ENCODE data around the gene ZBED4.

The ZBED4 gene

DNA sequence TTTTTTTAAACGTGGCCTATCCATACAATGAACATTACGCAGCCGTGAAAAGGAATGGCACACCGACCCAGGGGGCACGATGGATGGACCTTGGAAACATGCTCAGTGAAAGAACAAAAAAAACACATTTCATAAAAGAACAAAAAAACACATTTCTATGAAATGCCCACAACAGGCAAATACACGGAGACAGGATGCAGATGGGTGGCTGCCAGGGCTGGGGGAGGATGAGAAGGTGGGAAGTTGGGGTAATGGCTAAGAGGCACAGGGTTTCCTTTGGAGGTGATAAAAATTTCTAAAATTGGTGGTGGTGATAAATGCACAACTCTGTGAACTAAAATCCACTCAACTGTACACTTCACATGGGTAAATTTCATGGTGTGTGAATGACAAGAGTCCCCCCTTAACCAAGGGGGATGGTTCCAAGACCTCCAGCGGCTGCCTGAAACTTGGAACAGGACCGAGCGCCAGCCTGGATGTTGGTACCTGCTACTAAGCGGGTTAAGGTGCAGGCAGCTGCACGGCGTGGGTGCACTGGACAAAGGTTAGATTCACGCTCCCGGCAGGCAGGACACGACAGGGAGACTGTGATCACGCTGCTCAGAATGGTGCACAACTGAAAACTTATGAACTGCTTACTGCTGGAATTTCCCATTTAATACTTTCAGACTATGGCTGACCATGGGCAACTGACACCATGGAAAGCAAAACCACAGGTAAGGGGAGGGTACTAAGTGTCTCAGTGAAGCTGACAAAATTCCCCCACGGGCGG is 42.4 kb upstream of the ZBED4 start:
- CTCF ChIA-PET: interaction anchor here (2.7 kb wide), 1 partner anchor 10 kb away, joined by 8 read pairs; no protein-coding TSS in a partner anchor
- POLR2A ChIA-PET: interaction anchor here (1.3 kb wide), 1 partner anchor 14 kb away, joined by 3 read pairs; no protein-coding TSS in a partner anchor
- no peak overlapping the region for H3K4me3 ChIP-seq (ENCODE audit: low read depth, low read length)
- TF ChIP-seq, protein P1, sequence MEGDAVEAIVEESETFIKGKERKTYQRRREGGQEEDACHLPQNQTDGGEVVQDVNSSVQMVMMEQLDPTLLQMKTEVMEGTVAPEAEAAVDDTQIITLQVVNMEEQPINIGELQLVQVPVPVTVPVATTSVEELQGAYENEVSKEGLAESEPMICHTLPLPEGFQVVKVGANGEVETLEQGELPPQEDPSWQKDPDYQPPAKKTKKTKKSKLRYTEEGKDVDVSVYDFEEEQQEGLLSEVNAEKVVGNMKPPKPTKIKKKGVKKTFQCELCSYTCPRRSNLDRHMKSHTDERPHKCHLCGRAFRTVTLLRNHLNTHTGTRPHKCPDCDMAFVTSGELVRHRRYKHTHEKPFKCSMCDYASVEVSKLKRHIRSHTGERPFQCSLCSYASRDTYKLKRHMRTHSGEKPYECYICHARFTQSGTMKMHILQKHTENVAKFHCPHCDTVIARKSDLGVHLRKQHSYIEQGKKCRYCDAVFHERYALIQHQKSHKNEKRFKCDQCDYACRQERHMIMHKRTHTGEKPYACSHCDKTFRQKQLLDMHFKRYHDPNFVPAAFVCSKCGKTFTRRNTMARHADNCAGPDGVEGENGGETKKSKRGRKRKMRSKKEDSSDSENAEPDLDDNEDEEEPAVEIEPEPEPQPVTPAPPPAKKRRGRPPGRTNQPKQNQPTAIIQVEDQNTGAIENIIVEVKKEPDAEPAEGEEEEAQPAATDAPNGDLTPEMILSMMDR (IDR thresholded peaks at IDR 0.05; ENCODE audit: insufficient read depth, low read length, missing control alignments): no peak
- DNase-seq (ENCODE audit: low read depth, low spot score): no peak

GRCh38 chr22:49812838-49813237 is 40.8 kb upstream of the ZBED4 start:
- no peak for DNase-seq (ENCODE audit: low read depth, low spot score)
- POLR2A ChIA-PET: interaction anchor here (0.7 to 1.3 kb wide), 3 partner anchors 8 to 13 kb away, joined by 3 to 4 read pairs (median 3); no protein-coding TSS in a partner anchor
- CTCF ChIA-PET: interaction anchor here (2.7 kb wide), 1 partner anchor 8 kb away, joined by 8 read pairs; no protein-coding TSS in a partner anchor
- TF ChIP-seq, protein P1 (IDR thresholded peaks at IDR 0.05; ENCODE audit: insufficient read depth, low read length, missing control alignments): no peak
- no peak overlapping the region for H3K4me3 ChIP-seq (ENCODE audit: low read depth, low read length)

DNA sequence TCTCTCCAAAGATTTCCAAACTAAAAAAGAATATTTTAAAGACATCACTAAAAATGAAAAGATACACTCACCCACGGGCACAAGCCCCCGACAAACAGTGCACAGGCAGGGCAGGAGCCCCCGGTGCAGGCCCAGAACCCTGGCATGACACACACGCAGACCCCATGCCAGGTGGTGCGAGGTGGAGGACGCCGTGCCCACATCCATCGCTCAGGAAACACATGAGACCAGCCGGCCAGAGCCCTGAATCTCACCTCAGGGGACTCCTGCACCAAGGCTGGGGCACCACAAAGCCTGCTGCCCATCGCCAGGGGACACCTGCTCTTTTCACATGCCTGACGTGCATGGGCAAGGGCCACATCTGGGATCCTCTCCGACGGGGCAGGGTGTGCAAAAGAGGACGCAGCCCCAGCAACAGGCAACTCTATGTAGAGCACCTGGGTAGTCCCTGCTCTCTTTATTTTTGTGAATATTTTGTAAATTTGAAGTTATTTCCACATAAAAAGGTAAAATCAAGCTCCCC is 39.4 kb upstream of the ZBED4 start:
- DNase-seq (ENCODE audit: low read depth, low spot score): no peak
- ChIA-PET CTCF (no interaction called here), POLR2A (no interaction called here)
- H3K4me3 ChIP-seq (ENCODE audit: low read depth, low read length): no peak overlapping the region
- TF ChIP-seq, protein P1 (IDR thresholded peaks at IDR 0.05; ENCODE audit: insufficient read depth, low read length, missing control alignments): no peak

- ChIA-PET CTCF (no interaction called here), POLR2A (no interaction called here)
These were observed 38.8 kb upstream of the ZBED4 start for GRCh38 chr22:49814856-49815255.

DNA sequence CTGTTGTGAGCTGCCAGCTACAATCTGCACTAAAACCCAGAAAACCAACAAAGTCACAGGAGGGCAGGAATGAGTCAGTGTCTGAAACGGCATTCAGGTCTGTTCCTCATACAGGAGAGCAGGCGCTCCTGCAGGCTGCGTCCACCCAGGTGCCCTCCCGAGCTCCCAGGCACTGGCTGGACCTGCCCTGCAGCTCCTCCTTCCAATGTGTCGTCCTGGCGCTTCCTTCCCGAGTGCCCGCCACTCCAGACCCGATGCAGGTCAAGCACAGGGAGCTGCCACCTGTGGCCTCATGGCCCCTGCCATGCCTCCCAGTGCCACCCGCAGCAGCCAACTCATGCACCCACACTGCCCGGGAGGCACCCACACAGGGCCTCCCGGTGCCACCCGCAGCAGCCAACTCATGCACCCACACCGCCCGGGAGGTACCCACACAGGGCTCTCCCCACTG is 38.0 kb upstream of the ZBED4 start:
- no peak overlapping the region for H3K4me3 ChIP-seq (ENCODE audit: low read depth, low read length)
- DNase-seq (ENCODE audit: low read depth, low spot score): no peak
- TF ChIP-seq, protein P1 (IDR thresholded peaks at IDR 0.05; ENCODE audit: insufficient read depth, low read length, missing control alignments): no peak
- CTCF ChIA-PET: no interaction called here
- POLR2A ChIA-PET: no interaction called here

More at GRCh38 chr22:49814856-49815255, 38.8 kb upstream of the ZBED4 start:
- TF ChIP-seq, protein P1 (IDR thresholded peaks at IDR 0.05; ENCODE audit: insufficient read depth, low read length, missing control alignments): no peak
- H3K4me3 ChIP-seq (ENCODE audit: low read depth, low read length): no peak overlapping the region
- no peak for DNase-seq (ENCODE audit: low read depth, low spot score)

DNA sequence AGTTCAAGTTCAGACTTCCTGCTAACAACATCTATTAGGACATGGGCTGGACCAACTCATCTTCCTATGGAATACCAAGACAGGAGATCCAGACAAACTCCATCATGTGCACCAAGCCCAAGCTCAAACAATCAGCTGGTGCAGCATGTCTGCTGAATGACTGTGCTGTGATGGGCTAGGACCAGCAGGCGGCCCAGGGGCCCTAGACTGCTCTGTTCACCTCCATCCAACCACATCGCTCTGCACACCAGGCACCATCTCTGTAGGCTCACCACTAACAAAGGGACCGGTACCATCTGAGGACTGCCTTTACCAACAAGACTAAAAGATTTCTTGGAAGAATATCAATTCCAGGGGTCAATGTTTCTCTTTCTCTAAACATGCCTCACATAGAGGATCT is 36.3 kb upstream of the ZBED4 start:
- POLR2A ChIA-PET: interaction anchor here (0.8 kb wide), 2 partner anchors 8 to 9 kb away, joined by 3 read pairs; no protein-coding TSS in a partner anchor
- CTCF ChIA-PET: no interaction called here
- TF ChIP-seq, protein P1 (IDR thresholded peaks at IDR 0.05; ENCODE audit: insufficient read depth, low read length, missing control alignments): no peak

More for the DNA sequence above, 36.3 kb upstream of the ZBED4 start:
- no peak overlapping the region for H3K4me3 ChIP-seq (ENCODE audit: low read depth, low read length)
- no peak for DNase-seq (ENCODE audit: low read depth, low spot score)
